Activated CD8-positive, alpha-beta memory T cell treated with anti-CD3 and anti-CD28 coated beads, Interleukin-2, amount 50 U/mL, for 1 hour (primary cell): ENCODE results near the gene C1orf198.
"Not testable (repeated sequence)": the region's sequence is repeated elsewhere in the genome, so short reads cannot be mapped to it uniquely, and the experiment has no call there.

Experiments used
- DNase-seq: peaks from one replicate; pipeline ENCODE4 v3.0.0-alpha.2; 2020; ENCODE audit errors: extremely low read depth

Gene C1orf198

GRCh38 chr1:230860617-230861384, 7.5 kb downstream of the C1orf198 start:
- DNase-seq, result no peak

GRCh38 chr1:230858918-230859729, 9.2 kb downstream of the C1orf198 start:
- no peak for DNase-seq

DNA sequence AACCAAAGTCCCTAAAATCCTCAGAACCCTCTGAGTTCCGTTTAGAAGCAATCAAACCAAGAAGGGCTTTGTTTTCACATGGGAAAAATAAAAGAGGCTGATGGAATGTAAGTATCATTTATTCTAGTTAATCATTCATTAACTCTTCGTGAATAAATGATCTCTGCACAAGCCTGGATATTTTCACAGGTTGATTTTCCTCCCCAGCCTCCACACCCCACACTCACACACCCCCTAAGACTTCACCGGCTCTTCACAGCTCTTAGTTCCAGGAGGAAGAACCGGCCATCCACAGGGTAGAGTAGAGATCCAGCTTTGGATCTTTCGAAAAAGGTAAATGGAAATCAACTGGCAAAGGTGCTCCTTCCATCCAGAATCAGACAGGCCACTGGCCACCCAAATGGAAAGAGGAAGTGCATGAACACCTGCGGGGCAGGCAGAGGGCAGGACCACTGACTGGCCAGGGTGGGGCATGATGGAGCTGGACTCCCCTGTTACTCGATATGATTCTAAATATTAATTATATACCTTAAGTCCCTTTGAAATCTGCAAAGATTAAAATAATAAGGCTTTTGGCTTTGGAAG, 10.0 kb downstream of the C1orf198 start:
- DNase-seq, result no peak

GRCh38 chr1:230857822-230858221, 10.5 kb downstream of the C1orf198 start:
- no peak for DNase-seq

DNA sequence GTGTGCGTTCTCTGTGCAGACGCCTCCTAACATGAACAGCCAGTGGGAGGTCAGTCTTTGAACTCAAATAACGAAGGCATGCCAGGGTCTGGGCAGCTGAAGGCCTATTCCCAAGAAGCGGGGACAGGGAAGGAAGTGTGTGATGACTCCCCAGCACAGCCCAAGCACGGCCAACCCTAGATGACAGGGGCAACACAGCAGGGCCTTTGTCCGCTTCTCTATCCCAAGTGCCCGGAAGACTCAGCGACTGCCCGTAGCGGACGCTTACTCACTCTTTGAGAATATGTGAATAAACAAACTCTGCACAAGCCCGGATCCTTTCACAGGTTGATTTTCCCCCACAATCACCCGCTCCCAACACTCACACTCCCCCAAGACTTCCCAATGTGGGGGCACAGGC, 11.2 kb downstream of the C1orf198 start:
- no peak for DNase-seq

GRCh38 chr1:230855886-230856285, 12.4 kb downstream of the C1orf198 start:
- DNase-seq, result no peak

- no peak for DNase-seq
Measured at GRCh38 chr1:230854423-230854822, 13.9 kb downstream of the C1orf198 start.

- no peak for DNase-seq
Measured at GRCh38 chr1:230853731-230854130, 14.6 kb downstream of the C1orf198 start.

DNA sequence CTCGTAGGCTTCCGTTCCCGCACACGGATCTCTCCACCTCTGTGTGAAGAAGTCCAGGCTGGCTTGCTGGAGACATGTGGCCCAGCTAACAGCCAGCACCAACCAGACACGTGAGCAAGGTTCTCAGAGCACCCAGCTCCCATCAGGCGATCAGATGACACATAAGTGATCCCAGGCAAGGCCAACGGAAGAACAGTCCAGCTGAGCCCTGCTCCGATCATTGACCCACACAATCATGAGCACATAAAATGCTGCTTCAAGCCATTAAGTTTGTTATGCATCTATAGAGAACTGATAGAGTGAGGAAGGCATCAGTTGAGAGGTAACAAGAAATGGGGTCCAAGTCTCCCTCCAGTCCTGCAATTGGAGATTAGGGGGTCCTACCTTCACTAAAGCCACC, 15.4 kb downstream of the C1orf198 start:
- DNase-seq, result no peak

DNA sequence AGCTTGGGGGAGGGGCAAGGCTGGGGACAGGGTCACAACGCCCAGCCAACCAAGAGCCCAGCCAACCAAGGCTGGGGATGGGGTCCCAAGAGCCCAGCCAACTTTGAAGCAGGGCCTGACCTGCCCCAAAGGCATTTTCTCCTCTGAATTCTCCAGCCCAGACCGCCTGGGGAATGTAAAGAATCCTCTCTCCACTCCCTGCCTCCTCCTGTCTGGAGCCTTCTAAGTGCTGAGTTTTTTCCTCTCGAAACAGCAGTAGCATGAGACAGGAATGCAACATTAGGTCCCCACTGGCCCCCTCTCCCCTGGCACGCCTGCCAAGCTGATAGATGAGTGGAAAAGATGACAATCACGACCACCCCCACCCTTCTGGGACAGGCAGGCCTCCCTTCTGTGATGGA, 17.0 kb downstream of the C1orf198 start:
- no peak for DNase-seq

GRCh38 chr1:230850547-230850946, 17.8 kb downstream of the C1orf198 start:
- DNase-seq, result no peak

- no peak for DNase-seq
Measured at GRCh38 chr1:230849451-230850224, 18.7 kb downstream of the C1orf198 start.

DNA sequence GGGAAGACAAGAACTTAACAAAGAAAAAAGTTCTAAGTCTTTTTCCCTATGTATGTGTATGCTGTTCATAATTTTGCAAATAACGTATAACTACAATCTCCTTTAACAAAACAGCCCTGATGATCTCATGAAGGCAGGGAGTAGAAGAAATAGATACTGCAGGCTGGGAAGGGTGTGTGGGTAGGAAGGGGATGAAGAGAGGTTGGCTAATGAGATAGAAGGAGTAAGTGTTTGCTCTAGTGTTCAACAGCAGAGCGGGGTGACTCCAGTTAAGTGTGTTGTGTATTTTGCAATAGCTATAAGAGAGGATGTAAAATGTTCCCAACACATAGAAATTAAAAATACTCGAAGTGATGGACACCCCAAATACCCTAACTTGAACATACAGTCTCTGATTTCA, 20.1 kb downstream of the C1orf198 start:
- no peak for DNase-seq

GRCh38 chr1:230845184-230845583, 23.1 kb downstream of the C1orf198 start:
- DNase-seq, result not testable (repeated sequence)

DNA sequence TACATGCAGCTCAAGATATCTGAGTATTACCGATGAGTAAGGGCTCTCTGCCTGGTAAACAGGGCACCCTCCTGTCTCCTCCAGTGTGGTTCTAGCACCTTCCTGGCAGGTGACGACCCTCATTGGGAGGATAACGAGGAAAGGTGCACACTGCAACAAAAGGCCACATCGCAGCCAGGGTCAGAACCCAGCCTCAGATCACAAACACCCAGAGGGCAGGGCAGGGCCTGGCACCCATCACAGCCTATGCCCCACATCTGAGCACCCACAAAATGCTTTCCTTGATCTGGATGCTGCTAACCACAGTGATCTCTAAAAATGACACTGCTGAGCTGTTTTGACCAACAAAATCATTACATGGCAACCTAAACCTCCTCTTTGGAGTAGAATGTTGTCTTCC, 23.8 kb downstream of the C1orf198 start:
- no peak for DNase-seq

DNA sequence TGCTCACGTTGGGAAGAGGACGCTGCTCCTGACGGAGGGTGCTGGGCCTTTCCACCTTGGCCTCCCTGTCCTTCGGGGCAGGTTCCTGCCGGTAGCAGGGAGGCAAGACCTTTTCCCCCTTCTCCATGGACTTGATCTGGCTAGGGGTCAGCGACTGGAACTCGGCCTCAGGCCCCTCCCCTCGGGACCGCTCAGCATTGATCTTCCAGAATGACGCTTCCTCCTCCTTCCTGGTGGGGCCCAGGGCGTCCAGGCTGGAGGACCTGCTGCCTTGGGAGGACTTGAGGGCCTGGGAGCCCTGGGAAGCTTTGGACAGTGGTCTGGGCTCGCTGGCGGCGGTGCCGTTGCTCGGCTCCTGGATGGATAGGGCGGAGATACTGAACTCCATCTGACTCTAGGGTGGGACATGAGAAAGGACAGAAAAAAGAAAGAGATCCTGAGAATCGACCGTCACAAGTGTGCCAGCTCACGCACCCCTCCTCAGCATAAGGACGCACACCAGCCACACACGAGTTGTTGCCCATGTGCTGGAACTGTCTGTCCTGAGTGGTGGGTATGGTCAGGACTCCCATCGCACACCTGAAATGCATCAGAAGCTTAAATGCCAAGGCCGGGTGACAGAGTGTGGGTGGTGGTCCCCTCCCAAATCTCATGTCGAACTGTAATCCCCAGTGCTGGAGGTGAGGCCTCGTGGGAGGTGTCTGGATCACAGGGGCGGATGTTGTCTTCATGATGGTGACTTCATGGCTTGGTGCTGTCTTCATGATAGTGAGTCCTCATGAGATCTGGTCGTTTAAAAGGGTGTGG, 24.6 kb downstream of the C1orf198 start:
- DNase-seq, result no peak

- DNase-seq, result no peak
Measured at GRCh38 chr1:230842801-230843200, 25.5 kb downstream of the C1orf198 start.

GRCh38 chr1:230839173-230839572, 29.1 kb downstream of the C1orf198 start:
- DNase-seq, result no peak

GRCh38 chr1:230836793-230837192, 31.5 kb downstream of the C1orf198 start:
- DNase-seq, result no peak

DNA sequence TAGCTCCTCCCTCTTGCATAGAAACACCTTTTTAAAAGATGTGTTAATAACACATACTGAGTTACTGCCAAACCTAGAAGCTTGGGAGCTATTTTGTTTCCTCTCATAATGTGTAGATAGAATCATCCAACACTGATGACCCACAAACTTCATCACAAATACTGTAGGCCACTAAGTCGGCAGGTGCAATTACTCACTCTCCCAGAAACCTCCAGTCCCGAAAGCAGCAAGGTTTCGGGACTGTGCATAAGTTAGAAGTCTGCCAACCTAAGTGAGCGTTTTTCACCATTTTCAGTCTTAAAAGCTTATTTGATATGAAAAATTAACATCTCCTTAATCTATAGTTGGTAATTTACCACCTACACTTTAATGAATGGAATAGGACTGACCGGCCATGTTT, 32.0 kb downstream of the C1orf198 start:
- no peak for DNase-seq

- DNase-seq, result no peak
Measured at GRCh38 chr1:230834292-230834691, 34.0 kb downstream of the C1orf198 start.
